Measurements from ENCODE around the gene INPP5E. TPM values are rescaled to one million over a fixed set of nuclear protein-coding genes. Genes with fewer than 3 reads are reported as not detected.

INPP5E gene
- total and polyA plus RNA-seq, 12 donors = 2.3 to 27.1 (median 10.5) TPM

- WGBS, 4 donors = 70 to 92% (median 70%) methylated on average over 2 to 13 of the region's 13 CpGs
- TF ChIP-seq CTCF (IDR thresholded peaks at IDR 0.05) = no peak
- no peak for TF ChIP-seq POLR2A (IDR thresholded peaks at IDR 0.05)
- H3K9me3 ChIP-seq (replicated peaks in 1 of 3) = no peaks in the 10 kb centered on the region
- H3K4me1 ChIP-seq (replicated peaks in 1 of 2) = peaks cover 9 to 12% of the 10 kb centered on the region in 2 donors
- H3K27me3 ChIP-seq = no peaks in the 10 kb centered on the region
- intact Hi-C loops (cut with DNase I) = no loop called here
- H3K4me3 ChIP-seq = no peak overlapping the region
- DNase-seq = no peak
- no peak overlapping the region for H3K27ac ChIP-seq
- H3K36me3 ChIP-seq (replicated peaks in 1 of 2) = peaks cover 0 to 59% of the 10 kb centered on the region in 2 donors
Observed at GRCh38 chr9:136395020-136395340, 44.7 kb downstream of the INPP5E start.

- H3K9me3 ChIP-seq (replicated peaks in 1 of 3) = no peaks in the 10 kb centered on the region
- no peak overlapping the region for H3K4me3 ChIP-seq
- intact Hi-C loops (cut with DNase I) = no loop called here
- no peak overlapping the region for H3K27ac ChIP-seq
- no peak for DNase-seq
- peaks cover 0 to 63% of the 10 kb centered on the region in 2 donors for H3K36me3 ChIP-seq (replicated peaks in 1 of 2)
- no peaks in the 10 kb centered on the region for H3K27me3 ChIP-seq
- peaks cover 9 to 12% of the 10 kb centered on the region in 2 donors for H3K4me1 ChIP-seq (replicated peaks in 1 of 2)
- 89 to 95% (median 92%) methylated on average over 13 to 21 of the region's 21 CpGs for WGBS, 4 donors
- TF ChIP-seq CTCF (IDR thresholded peaks at IDR 0.05) (no peak), POLR2A (IDR thresholded peaks at IDR 0.05) (no peak)
Observed at GRCh38 chr9:136394312-136395019, 45.2 kb downstream of the INPP5E start.

GRCh38 chr9:136393531-136393930, 46.1 kb downstream of the INPP5E start:
- no peaks in the 10 kb centered on the region for H3K27me3 ChIP-seq
- H3K4me1 ChIP-seq (replicated peaks in 1 of 2) = peaks cover under 1 to 2% of the 10 kb centered on the region in 2 donors
- 85 to 93% (median 87%) methylated on average over 17 of the region's 17 CpGs for WGBS, 4 donors
- H3K27ac ChIP-seq = no peak overlapping the region
- H3K4me3 ChIP-seq = no peak overlapping the region
- no peaks in the 10 kb centered on the region for H3K9me3 ChIP-seq (replicated peaks in 1 of 3)
- H3K36me3 ChIP-seq (replicated peaks in 1 of 2) = peaks cover 0 to 72% of the 10 kb centered on the region in 2 donors
- DNase-seq = no peak
- TF ChIP-seq POLR2A (IDR thresholded peaks at IDR 0.05) (no peak), CTCF (IDR thresholded peaks at IDR 0.05) (no peak)
- intact Hi-C loops (cut with DNase I) = no loop called here

GRCh38 chr9:136392538-136393449, 46.9 kb downstream of the INPP5E start:
- no peak overlapping the region for H3K27ac ChIP-seq

More at GRCh38 chr9:136392538-136393449, 46.9 kb downstream of the INPP5E start:
- 82 to 95% (median 88%) methylated on average over 4 to 21 of the region's 21 CpGs for WGBS, 4 donors
- Histone ChIP-seq H3K4me3 (no peak overlapping the region), H3K9me3 (replicated peaks in 1 of 3) (no peaks in the 10 kb centered on the region), H3K27me3 (no peaks in the 10 kb centered on the region), H3K4me1 (replicated peaks in 1 of 2) (no peaks in the 10 kb centered on the region), H3K36me3 (replicated peaks in 1 of 2) (peaks cover 0 to 80% of the 10 kb centered on the region in 2 donors)
- intact Hi-C loops (cut with DNase I) = no loop called here
- DNase-seq = no peak
- TF ChIP-seq CTCF (IDR thresholded peaks at IDR 0.05) (no peak), POLR2A (IDR thresholded peaks at IDR 0.05) (no peak)

Data from adrenal gland (tissue), 12 donors.